Measurements from ENCODE around the gene SRRM3. TPM values are rescaled to one million over a fixed set of nuclear protein-coding genes. Genes with fewer than 3 reads are reported as not detected.
A peak's percentile ranks its signal among the peaks of the same experiment; 100 is the strongest.

SRRM3 gene
- total RNA-seq, 1 donor from 2014 or later, result 4.0 TPM

GRCh38 chr7:76259124-76260093 is 57.7 kb downstream of the SRRM3 start:
- Mint-ChIP-seq H3K4me3 (peak overlapping the region; percentile 28), H3K9me3 (no peaks in the 10 kb centered on the region), H3K27ac (no peak overlapping the region), H3K4me1 (ENCODE audit: unreplicated experiment) (no peaks in the 10 kb centered on the region), H3K36me3 (no peaks in the 10 kb centered on the region), H3K27me3 (peaks cover 45% of the 10 kb centered on the region)
- TF ChIP-seq CTCF (conservative IDR thresholded peaks at IDR 0.05), result no peak
- no peak for DNase-seq (ENCODE audit: extremely low spot score, unreplicated experiment)

GRCh38 chr7:76260171-76260703 is 58.5 kb downstream of the SRRM3 start:
- Mint-ChIP-seq H3K4me1 (ENCODE audit: unreplicated experiment) (no peaks in the 10 kb centered on the region), H3K4me3 (peak overlapping the region; percentile 39), H3K27me3 (peaks cover 43% of the 10 kb centered on the region), H3K9me3 (no peaks in the 10 kb centered on the region), H3K36me3 (no peaks in the 10 kb centered on the region), H3K27ac (no peak overlapping the region)
- TF ChIP-seq CTCF (conservative IDR thresholded peaks at IDR 0.05), result no peak
- peak; percentile 76 for DNase-seq (ENCODE audit: extremely low spot score, unreplicated experiment)

- TF ChIP-seq CTCF (conservative IDR thresholded peaks at IDR 0.05), result no peak
- H3K27ac Mint-ChIP-seq, result no peak overlapping the region
- peaks cover 38% of the 10 kb centered on the region for H3K27me3 Mint-ChIP-seq
- H3K36me3 Mint-ChIP-seq, result no peaks in the 10 kb centered on the region
- H3K4me1 Mint-ChIP-seq (ENCODE audit: unreplicated experiment), result no peaks in the 10 kb centered on the region
- no peak overlapping the region for H3K4me3 Mint-ChIP-seq
- H3K9me3 Mint-ChIP-seq, result no peaks in the 10 kb centered on the region
- no peak for DNase-seq (ENCODE audit: extremely low spot score, unreplicated experiment)
Observed at GRCh38 chr7:76261329-76261728, 59.6 kb downstream of the SRRM3 start.

- Mint-ChIP-seq H3K27ac (no peak overlapping the region), H3K27me3 (peaks cover 41% of the 10 kb centered on the region), H3K36me3 (no peaks in the 10 kb centered on the region), H3K9me3 (no peaks in the 10 kb centered on the region), H3K4me1 (ENCODE audit: unreplicated experiment) (no peaks in the 10 kb centered on the region), H3K4me3 (no peak overlapping the region)
- TF ChIP-seq CTCF (conservative IDR thresholded peaks at IDR 0.05), result no peak
- DNase-seq (ENCODE audit: extremely low spot score, unreplicated experiment), result no peak
Observed at GRCh38 chr7:76261931-76262330, 60.2 kb downstream of the SRRM3 start.

GRCh38 chr7:76262683-76263402 is 61.1 kb downstream of the SRRM3 start:
- H3K4me3 Mint-ChIP-seq, result no peak overlapping the region
- H3K27me3 Mint-ChIP-seq, result peaks cover 40% of the 10 kb centered on the region
- no peak overlapping the region for H3K27ac Mint-ChIP-seq
- H3K4me1 Mint-ChIP-seq (ENCODE audit: unreplicated experiment), result no peaks in the 10 kb centered on the region
- no peak for DNase-seq (ENCODE audit: extremely low spot score, unreplicated experiment)
- H3K36me3 Mint-ChIP-seq, result no peaks in the 10 kb centered on the region
- no peaks in the 10 kb centered on the region for H3K9me3 Mint-ChIP-seq
- TF ChIP-seq CTCF (conservative IDR thresholded peaks at IDR 0.05), result peak; percentile 85
